ENCODE results near the gene CCT2. TPM values are rescaled to one million over a fixed set of nuclear protein-coding genes. Genes with fewer than 3 reads are reported as not detected.

CCT2 gene
- total RNA-seq, 1 donor from 2014 or later: 388 TPM

GRCh38 chr12:69548687-69549086, 36.6 kb upstream of the CCT2 start:
- H3K9me3 Mint-ChIP-seq: peaks cover under 1% of the 10 kb centered on the region
- H3K27me3 Mint-ChIP-seq (ENCODE audit: low read depth): no peaks in the 10 kb centered on the region
- H3K36me3 Mint-ChIP-seq (ENCODE audit: low read depth): peaks cover 20% of the 10 kb centered on the region
- no peak overlapping the region for H3K4me3 Mint-ChIP-seq
- H3K27ac Mint-ChIP-seq (ENCODE audit: unreplicated experiment): no peak overlapping the region
- no peak for DNase-seq (ENCODE audit: low read depth, low spot score)
- peaks cover 4% of the 10 kb centered on the region for H3K4me1 Mint-ChIP-seq
- no peak for TF ChIP-seq CTCF (conservative IDR thresholded peaks at IDR 0.05)

GRCh38 chr12:69550569-69551350, 34.5 kb upstream of the CCT2 start:
- DNase-seq (ENCODE audit: low read depth, low spot score): no peak
- Mint-ChIP-seq H3K4me1 (peaks cover 9% of the 10 kb centered on the region), H3K4me3 (no peak overlapping the region), H3K36me3 (ENCODE audit: low read depth) (peaks cover 9% of the 10 kb centered on the region), H3K9me3 (no peaks in the 10 kb centered on the region), H3K27me3 (ENCODE audit: low read depth) (no peaks in the 10 kb centered on the region), H3K27ac (ENCODE audit: unreplicated experiment) (no peak overlapping the region)
- no peak for TF ChIP-seq CTCF (conservative IDR thresholded peaks at IDR 0.05)

GRCh38 chr12:69553628-69554248, 31.5 kb upstream of the CCT2 start:
- Mint-ChIP-seq H3K27ac (ENCODE audit: unreplicated experiment) (no peak overlapping the region), H3K36me3 (ENCODE audit: low read depth) (peaks cover 2% of the 10 kb centered on the region), H3K9me3 (no peaks in the 10 kb centered on the region), H3K27me3 (ENCODE audit: low read depth) (no peaks in the 10 kb centered on the region), H3K4me1 (peaks cover 13% of the 10 kb centered on the region), H3K4me3 (no peak overlapping the region)
- no peak for TF ChIP-seq CTCF (conservative IDR thresholded peaks at IDR 0.05)
- DNase-seq (ENCODE audit: low read depth, low spot score): no peak

GRCh38 chr12:69555461-69555860, 29.8 kb upstream of the CCT2 start:
- H3K4me1 Mint-ChIP-seq: peaks cover 13% of the 10 kb centered on the region
- no peak overlapping the region for H3K27ac Mint-ChIP-seq (ENCODE audit: unreplicated experiment)
- H3K27me3 Mint-ChIP-seq (ENCODE audit: low read depth): no peaks in the 10 kb centered on the region
- no peaks in the 10 kb centered on the region for H3K36me3 Mint-ChIP-seq (ENCODE audit: low read depth)
- no peak overlapping the region for H3K4me3 Mint-ChIP-seq
- no peak for TF ChIP-seq CTCF (conservative IDR thresholded peaks at IDR 0.05)
- H3K9me3 Mint-ChIP-seq: no peaks in the 10 kb centered on the region
- DNase-seq (ENCODE audit: low read depth, low spot score): no peak

- DNase-seq (ENCODE audit: low read depth, low spot score): no peak
- TF ChIP-seq CTCF (conservative IDR thresholded peaks at IDR 0.05): no peak
- Mint-ChIP-seq H3K4me1 (peaks cover 13% of the 10 kb centered on the region), H3K27me3 (ENCODE audit: low read depth) (no peaks in the 10 kb centered on the region), H3K27ac (ENCODE audit: unreplicated experiment) (no peak overlapping the region), H3K9me3 (no peaks in the 10 kb centered on the region), H3K4me3 (no peak overlapping the region), H3K36me3 (ENCODE audit: low read depth) (no peaks in the 10 kb centered on the region)
Measured at GRCh38 chr12:69556383-69556782, 28.9 kb upstream of the CCT2 start.

Measured in neural crest cell (in vitro differentiated cells).